ENCODE measurements around the gene CD27. TPM values are rescaled to one million over a fixed set of nuclear protein-coding genes. Genes with fewer than 3 reads are reported as not detected.
A peak's percentile ranks its signal among the peaks of the same experiment; 100 is the strongest.
"Not testable (repeated sequence)": the region's sequence is repeated elsewhere in the genome, so short reads cannot be mapped to it uniquely, and the experiment has no call there.

The CD27 gene
- total RNA-seq, 1 donor from 2014 or later, result 0.58 TPM

DNA sequence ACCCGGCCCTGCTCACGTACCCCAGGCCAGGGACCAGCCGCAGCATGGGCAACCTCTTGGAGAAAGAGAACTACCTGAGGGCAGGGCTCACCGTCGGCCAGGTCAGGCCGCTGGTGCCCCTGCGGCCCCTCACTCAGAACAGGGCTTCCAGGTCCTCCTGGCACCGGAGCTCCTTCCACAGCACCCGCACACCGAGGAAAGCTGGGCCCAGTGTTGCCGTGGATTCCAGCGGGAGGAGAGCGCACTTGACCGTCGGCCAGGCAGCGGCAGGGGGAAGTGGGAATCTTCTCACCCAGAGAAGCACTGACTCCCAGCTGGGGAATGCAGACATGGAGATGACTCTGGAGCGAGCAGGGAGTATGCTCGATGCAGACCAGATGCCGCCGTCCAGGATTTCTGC is 33.7 kb downstream of the CD27 start:
- ATAC-seq (no peak), DNase-seq (ENCODE audit: low spot score) (no peak)

DNA sequence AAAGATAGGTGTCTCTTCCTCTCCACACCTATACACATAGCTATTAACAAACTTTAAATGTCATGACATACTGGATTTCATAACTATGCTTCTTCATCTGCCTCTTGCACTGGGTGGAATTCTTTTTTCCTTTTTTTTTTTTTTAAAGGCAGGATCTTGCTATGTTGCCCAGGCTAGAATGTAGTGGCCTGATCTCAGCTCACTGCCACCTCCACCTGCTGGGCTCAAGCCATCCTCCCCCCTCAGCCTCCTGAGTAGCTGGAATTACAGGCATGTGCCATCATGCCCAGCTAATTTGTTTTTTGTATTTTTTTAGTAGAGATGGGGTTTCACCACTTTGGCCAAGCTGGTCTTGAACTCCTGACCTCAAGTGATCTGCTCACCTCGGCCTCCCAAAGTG is 43.5 kb downstream of the CD27 start:
- no peak for DNase-seq (ENCODE audit: low spot score)
- no peak for ATAC-seq

DNA sequence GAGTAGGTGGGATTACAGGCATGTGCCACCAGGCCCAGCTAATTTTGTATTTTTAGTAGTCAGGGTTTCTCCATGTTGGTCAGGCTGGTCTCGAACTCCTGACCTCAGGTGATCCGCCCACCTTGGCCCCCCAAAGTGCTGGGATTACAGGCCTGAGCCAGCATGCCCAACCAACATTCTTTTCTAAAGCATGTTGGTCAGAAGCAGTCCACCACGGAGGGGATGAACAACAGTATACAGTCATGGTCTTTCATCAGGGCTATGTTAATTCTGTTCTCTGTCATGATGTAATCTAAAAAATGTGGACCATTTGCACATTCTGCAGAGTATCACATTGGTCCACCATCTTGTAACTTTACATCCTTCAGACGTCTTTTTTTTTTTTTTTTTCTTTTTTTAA is 44.7 kb downstream of the CD27 start:
- ATAC-seq (no peak), DNase-seq (ENCODE audit: low spot score) (no peak)

DNA sequence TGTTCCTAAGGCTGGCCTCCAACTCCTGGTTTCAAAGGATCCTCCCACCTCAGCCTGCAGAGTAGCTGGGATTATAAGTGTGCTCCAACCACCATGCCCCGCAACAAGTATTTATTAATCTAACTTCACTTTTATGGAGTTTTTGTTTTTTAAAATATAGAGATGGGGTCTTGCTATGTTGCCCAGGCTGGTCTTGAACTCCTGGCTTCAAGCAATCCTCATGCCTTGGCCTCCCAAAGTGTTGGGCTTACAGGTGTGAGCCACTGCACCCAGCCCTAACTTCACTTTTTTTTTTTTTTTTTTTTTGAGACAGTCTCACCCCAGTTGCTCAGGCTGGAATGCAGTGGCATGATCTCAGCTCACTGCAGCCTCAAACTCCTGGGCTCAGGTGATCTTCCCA is 45.9 kb downstream of the CD27 start:
- not testable (repeated sequence) for DNase-seq (ENCODE audit: low spot score); ATAC-seq

DNA sequence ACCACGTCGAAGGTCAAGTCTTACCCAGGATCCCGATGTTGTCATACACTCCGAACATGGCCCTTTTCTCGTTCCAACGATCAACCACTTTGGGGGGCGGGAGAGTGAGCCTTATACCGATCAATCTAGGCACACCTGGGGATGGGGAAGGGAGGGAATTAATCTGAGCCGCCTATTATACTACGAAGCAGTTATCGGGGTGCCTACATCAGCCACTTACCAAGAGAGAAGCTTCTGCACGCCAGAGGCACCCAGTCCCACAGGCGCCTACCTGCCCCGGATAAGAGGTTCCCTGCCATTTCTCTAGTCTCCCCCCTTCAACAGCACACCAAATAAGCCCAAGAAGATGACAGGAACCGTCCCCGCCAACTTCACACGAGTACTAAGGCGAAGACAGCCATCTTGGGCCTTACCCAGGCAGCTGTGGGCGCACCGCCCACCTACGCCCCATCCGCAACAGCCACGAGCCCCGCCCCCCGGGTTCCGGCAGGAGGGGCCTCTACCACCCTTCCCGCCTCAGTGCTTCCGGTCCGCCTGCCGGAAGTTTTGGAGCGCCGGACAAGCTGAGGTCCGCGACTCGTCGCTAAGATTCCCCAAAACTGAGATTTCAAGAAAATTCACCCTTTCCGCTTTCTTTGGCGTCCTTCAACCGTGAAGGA is 48.2 kb downstream of the CD27 start, which contains the start of gene MRPL51:
Gene MRPL51, minus strand, starts transcription at position 425 of the 659 bp plus-strand sequence. Its CDS starts 126 bp downstream, at position 299.
- ATAC-seq, result peak; percentile 94

DNA sequence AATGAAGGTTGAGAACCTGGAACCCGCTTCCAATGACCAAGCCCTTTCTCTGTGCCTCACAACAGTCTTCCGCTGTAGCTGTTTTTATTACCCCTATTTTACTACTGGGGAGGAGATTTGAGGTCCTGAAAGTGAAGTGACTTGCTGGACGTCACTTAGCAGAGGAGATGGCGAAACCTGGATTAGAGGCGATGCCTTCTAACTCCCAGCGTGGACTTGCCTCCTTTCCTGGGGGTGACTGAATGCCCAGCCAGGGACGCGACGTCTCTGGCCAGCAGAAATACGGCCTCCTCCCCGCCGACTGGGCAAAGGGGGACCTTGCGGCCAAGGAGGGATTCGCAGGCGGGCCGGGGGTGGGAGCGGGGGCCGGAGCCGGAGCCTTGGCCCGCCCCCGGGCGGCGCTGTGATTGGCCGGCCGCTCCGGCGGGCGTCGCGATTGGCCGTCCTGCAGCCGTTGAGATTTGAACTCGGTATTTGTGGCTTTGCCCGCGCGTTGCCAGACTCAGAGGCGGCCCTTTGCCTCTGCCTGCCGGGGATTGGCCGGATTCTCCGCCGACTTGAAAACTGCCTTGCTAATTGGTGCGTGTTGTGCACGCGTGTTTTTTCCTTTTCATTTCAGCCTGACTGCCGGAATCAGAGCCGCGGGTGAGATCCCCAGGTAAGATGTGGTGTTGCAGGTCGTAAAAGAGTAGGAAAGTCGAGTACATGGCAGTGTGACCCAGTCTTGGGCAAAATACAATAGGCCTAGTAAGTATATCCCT is 48.9 kb downstream of the CD27 start, which contains the start of gene NCAPD2:
Gene NCAPD2, plus strand, starts transcription at position 606 of the 761 bp plus-strand sequence. CDS start 997 bp downstream, outside the sequence.
- ATAC-seq (peak; percentile 94), DNase-seq (ENCODE audit: low spot score) (peak; percentile 95)

More for the DNA sequence above, 48.2 kb downstream of the CD27 start, which contains the start of gene MRPL51:
- DNase-seq (ENCODE audit: low spot score), result peak; percentile 97

DNA sequence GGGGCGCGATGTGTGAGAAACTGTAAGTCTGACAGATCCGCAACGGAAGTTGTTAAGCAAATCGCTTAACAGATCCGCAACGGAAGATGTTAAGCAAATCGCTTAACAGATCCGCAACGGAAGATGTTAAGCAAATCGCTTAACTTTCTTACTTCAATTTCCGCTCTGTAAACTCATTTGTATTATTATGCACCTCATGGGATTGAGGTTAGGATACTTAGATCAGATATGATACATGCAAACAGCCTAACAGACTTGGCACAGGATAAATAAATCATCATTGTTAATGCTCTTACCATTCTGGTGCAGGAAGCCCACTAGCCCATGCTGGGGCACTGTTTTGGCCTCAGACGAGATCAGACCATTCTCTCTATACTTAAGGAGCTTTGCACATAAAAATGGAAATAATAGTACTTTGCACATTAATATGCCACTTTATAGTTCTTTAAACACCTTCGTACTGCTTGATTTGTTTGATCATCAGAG is 49.5 kb downstream of the CD27 start:
- ATAC-seq, result no peak
- DNase-seq (ENCODE audit: low spot score), result no peak

DNA sequence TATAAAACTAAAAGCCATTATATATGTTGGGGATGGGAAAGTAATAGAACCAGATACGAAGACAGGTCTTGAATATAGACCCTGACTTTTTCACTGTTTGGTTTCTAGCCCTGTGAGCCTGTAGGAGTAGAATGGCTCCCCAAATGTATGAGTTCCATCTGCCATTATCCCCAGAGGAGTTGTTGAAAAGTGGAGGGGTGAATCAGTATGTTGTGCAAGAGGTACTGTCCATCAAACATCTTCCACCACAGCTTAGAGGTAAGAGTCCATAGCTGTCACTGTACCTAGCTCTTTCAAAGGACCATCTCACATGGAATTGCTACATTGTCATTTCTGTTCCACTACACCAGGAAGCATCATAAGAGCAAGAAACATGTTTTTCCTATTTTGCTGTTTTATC is 50.2 kb downstream of the CD27 start:
- no peak for ATAC-seq
- DNase-seq (ENCODE audit: low spot score), result no peak

DNA sequence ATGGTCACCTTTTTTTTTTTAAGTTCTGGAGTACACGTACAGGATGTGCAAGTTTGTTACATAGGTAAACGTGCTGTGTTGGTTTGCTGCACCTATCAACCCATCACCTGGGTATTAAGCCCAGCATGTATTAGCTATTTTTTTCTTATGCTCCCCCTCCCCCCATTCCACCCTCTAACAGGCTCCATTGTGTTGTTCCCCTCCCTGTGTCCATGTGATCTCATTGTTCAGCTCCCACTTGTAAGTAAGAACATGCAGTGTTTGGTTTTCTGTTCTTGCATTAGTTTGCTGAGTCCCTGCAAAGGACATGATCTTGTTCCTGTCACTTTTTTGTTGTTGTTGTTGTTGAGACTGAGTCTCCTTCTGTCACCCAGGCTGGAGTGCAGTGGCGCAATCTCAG is 52.5 kb downstream of the CD27 start:
- not testable (repeated sequence) for ATAC-seq; DNase-seq (ENCODE audit: low spot score)

DNA sequence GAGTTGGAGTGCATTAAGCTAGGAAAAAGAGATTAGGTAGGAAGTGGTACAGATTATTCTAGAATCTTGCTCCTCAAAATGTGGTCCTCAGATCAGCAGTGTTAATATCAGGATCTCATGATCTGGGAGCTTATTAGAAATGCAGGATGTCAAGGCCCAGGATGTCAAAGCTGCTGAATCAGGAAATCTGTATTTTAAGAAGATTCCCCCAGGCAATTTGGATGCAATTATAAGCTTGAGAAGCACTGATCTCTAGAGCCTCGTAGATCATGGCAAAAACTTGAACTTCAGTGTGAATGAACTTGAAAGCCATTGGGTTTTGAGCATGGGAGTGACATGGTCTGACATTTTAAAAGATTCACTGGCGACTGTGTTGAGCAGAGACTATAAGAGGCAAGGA is 55.7 kb downstream of the CD27 start:
- DNase-seq (ENCODE audit: low spot score) (no peak), ATAC-seq (no peak)

Other genes starting within 250 kb of the CD27 start
- gene CD9, start 244.6 kb upstream of the CD27 start, total RNA-seq, result 21.2 TPM
- gene PLEKHG6, start 134.3 kb upstream of the CD27 start, total RNA-seq, result 5.0 TPM
- 76.0 TPM for gene TNFRSF1A, start 102.9 kb upstream of the CD27 start, total RNA-seq
- gene SCNN1A, start 69.4 kb upstream of the CD27 start, total RNA-seq, result 6.8 TPM
- gene LTBR, start 60.8 kb upstream of the CD27 start, total RNA-seq, result 106 TPM
- gene TAPBPL, start 7.1 kb downstream of the CD27 start, total RNA-seq, result 15.8 TPM
- gene VAMP1, start 25.7 kb downstream of the CD27 start, total RNA-seq, result 6.1 TPM
- 84.1 TPM for gene MRPL51, start 48.3 kb downstream of the CD27 start, total RNA-seq
- 9.0 TPM for gene NCAPD2, start 49.1 kb downstream of the CD27 start, total RNA-seq
- 1,145 TPM for gene GAPDH, start 89.6 kb downstream of the CD27 start, total RNA-seq
- 8.8 TPM for gene IFFO1, start 111.1 kb downstream of the CD27 start, total RNA-seq
- gene NOP2, start 123.3 kb downstream of the CD27 start, total RNA-seq, result 14.9 TPM
- 87.3 TPM for gene CHD4, start 162.4 kb downstream of the CD27 start, total RNA-seq
- gene LPAR5, start 191.0 kb downstream of the CD27 start, total RNA-seq, result 0.88 TPM
- gene ACRBP, start 202.5 kb downstream of the CD27 start, total RNA-seq, result 3.2 TPM
- 14.4 TPM for gene ING4, start 218.2 kb downstream of the CD27 start, total RNA-seq
- 20.3 TPM for gene ZNF384, start 244.4 kb downstream of the CD27 start, total RNA-seq

All from left lobe of liver (tissue), 2 donors.